HCT116 (cell line): ENCODE measurements around the gene FOXO3. TPM values are rescaled to one million over a fixed set of nuclear protein-coding genes. Genes with fewer than 3 reads are reported as not detected.

Source experiments
- ATAC-seq: fragments of 200-7000 bp; cut with Tn5 transposase; 2 replicates; pipeline ENCODE4 v1.9.1; 2020; ENCODE audit warnings: mild to moderate bottlenecking, moderate library complexity
- BruUV-seq: library from RNA; stranded (reverse); fragments of 400-500 nt; replicated peaks from 2 replicates; lab custom pipeline; 2021; lab: Mats Ljungman, UMichigan
- CTCF ChIA-PET: fragments of 300-600 bp; sonication (Branson Sonifier 250); formaldehyde crosslinking; loops from one replicate; lab custom pipeline; 2021; ENCODE audit warnings: antibody characterized with exemption; lab: Charles Lee
- POLR2A ChIA-PET: fragments of 300-600, 350-600 bp; sonication (Branson Sonifier 250); formaldehyde crosslinking; loops from one replicate; lab custom pipeline; 2021; ENCODE audit warnings: antibody characterized with exemption; lab: Charles Lee
- RAD21 ChIA-PET, 2 experiments: fragments of 300-600 bp; sonication (Branson Sonifier 250); formaldehyde crosslinking; loops; one replicate each; lab custom pipeline; 2023; ENCODE audit warnings: low total read pairs in 2 of 2; ENCODE audit not compliant: uncharacterized antibody in 2 of 2, unreplicated experiment in 2 of 2, low non-redundant PET in 1 of 2; lab: Charles Lee
- DNase-seq: peaks from one replicate; pipeline ENCODE4 v3.0.0-alpha.2; 2010; ENCODE audit warnings: low read depth, low spot score
- H2AFZ ChIP-seq: fragments of 200-600 bp; shearing (Covaris generic), sonication (generic); 2 replicates; pipeline ENCODE4 v1.6.1; 2017; ENCODE audit warnings: low read depth, mixed run types, mixed read lengths, antibody characterized with exemption, low read length; ENCODE audit not compliant: poor library complexity, severe bottlenecking
- H3K27ac ChIP-seq: 2 replicates; pipeline ENCODE4 v1.5.1; 2012; ENCODE audit warnings: low read depth, low read length
- H3K27me3 ChIP-seq: fragments of 200-600 bp; sonication (generic); 2 replicates; pipeline ENCODE4 v1.6.1; 2016; ENCODE audit warnings: mixed run types, low read length, mixed read lengths; ENCODE audit not compliant: insufficient read depth
- H3K36me3 ChIP-seq, 2 experiments: fragments of 200-500 bp in 1 of 2; fragments of 200-600 bp in 1 of 2; sonication (Bioruptor generic) in 1 of 2; sonication (generic) in 1 of 2; 2 replicates each; pipeline versions ENCODE4 v1.5.1 to v1.6.1; 2014 to 2016; ENCODE audit warnings: low read length in 2 of 2, inconsistent platforms in 1 of 2, mixed read lengths in 1 of 2, mixed run types in 1 of 2; ENCODE audit not compliant: insufficient read depth in 2 of 2, control insufficient read depth in 1 of 2
- H3K4me1 ChIP-seq, 2 experiments: fragments of 200-600 bp in 1 of 2; sonication (generic) in 1 of 2; 2 replicates each; pipeline versions ENCODE4 v1.5.1 to v1.6.1; 2012 to 2017; ENCODE audit warnings: low read length in 2 of 2, inconsistent platforms in 1 of 2, mild to moderate bottlenecking in 1 of 2, mixed read lengths in 1 of 2, mixed run types in 1 of 2, moderate library complexity in 1 of 2; ENCODE audit not compliant: insufficient read depth in 2 of 2, control insufficient read depth in 1 of 2
- H3K4me2 ChIP-seq: fragments of 200-600 bp; sonication (generic); 2 replicates; pipeline ENCODE4 v1.6.1; 2017; ENCODE audit warnings: mixed run types, low read length, mixed read lengths
- H3K4me3 ChIP-seq, 2 experiments: fragments of 200-600 bp in 1 of 2; sonication (generic) in 1 of 2; replicated peaks in 1 of 2; 2 replicates each; pipeline ENCODE4 v1.5.1; 2011 to 2016; ENCODE audit warnings: low read length in 2 of 2, control low read depth in 1 of 2, low read depth in 1 of 2, mild to moderate bottlenecking in 1 of 2, mixed read lengths in 1 of 2, mixed run types in 1 of 2
- H3K79me2 ChIP-seq: fragments of 200-600 bp; sonication (generic); 2 replicates; pipeline ENCODE4 v1.6.1; 2017; ENCODE audit warnings: mild to moderate bottlenecking, mixed run types, low read length, moderate library complexity, mixed read lengths; ENCODE audit not compliant: insufficient read depth
- H3K9ac ChIP-seq: fragments of 200-600 bp; sonication (generic); 2 replicates; pipeline ENCODE4 v1.6.1; 2016; ENCODE audit warnings: low read length, mixed read lengths
- H3K9me2 ChIP-seq: fragments of 200-600 bp; sonication (generic), shearing (Covaris generic); 2 replicates; pipeline ENCODE4 v1.6.1; 2017; ENCODE audit warnings: mixed run types, mild to moderate bottlenecking, moderate library complexity; ENCODE audit not compliant: insufficient read depth
- H3K9me3 ChIP-seq, 2 experiments: fragments of 200-500 bp in 1 of 2; fragments of 200-600 bp in 1 of 2; sonication (Bioruptor generic) in 1 of 2; sonication (generic) in 1 of 2; 2 replicates each; pipeline ENCODE4 v1.6.1; 2014 to 2017; ENCODE audit warnings: low read length in 2 of 2, mixed read lengths in 2 of 2, inconsistent platforms in 1 of 2, low read depth in 1 of 2, mild to moderate bottlenecking in 1 of 2, mixed run types in 1 of 2, moderate library complexity in 1 of 2; ENCODE audit not compliant: control insufficient read depth in 1 of 2, insufficient read depth in 1 of 2
- H4K20me1 ChIP-seq: fragments of 200-600 bp; sonication (generic), shearing (Covaris generic); 2 replicates; pipeline ENCODE4 v1.6.1; 2017; ENCODE audit warnings: mixed run types, mild to moderate bottlenecking, moderate library complexity; ENCODE audit not compliant: insufficient read depth
- CBX3 ChIP-seq: IDR thresholded peaks from 2 replicates; pipeline ENCODE4 v1.6.1; 2012; ENCODE audit warnings: low read depth
- CEBPB ChIP-seq: IDR thresholded peaks from 2 replicates; pipeline ENCODE4 v1.6.1; 2012; ENCODE audit warnings: low read depth
- CTCF ChIP-seq, 3 experiments: fragments of 200-600 bp in 1 of 3; sonication (generic) in 1 of 3; IDR thresholded peaks in 2 of 3; conservative IDR thresholded peaks in 1 of 3; 2 replicates each; pipeline ENCODE4 v1.5.1; 2012 to 2017; ENCODE audit warnings: low read depth in 2 of 3, low read length in 2 of 3, antibody characterized with exemption in 1 of 3, borderline replicate concordance in 1 of 3, control low read depth in 1 of 3, mild to moderate bottlenecking in 1 of 3, mixed read lengths in 1 of 3, mixed run types in 1 of 3, moderate library complexity in 1 of 3; ENCODE audit not compliant: insufficient read depth in 1 of 3
- ELF1 ChIP-seq: IDR thresholded peaks from 2 replicates; pipeline ENCODE4 v1.6.1; 2012; ENCODE audit warnings: low read depth, borderline replicate concordance
- EZH2phosphoT487 ChIP-seq: fragments of 200-600 bp; IDR thresholded peaks from 2 replicates; pipeline ENCODE4 v1.6.1; 2018; ENCODE audit warnings: antibody characterized with exemption, borderline replicate concordance
- POLR2A ChIP-seq: IDR thresholded peaks from 2 replicates; pipeline ENCODE4 v1.7.0; 2011; ENCODE audit warnings: borderline replicate concordance; ENCODE audit not compliant: insufficient read depth, insufficient read length; ENCODE audit errors: extremely low read depth
- POLR2AphosphoS5 ChIP-seq: IDR thresholded peaks from 2 replicates; pipeline ENCODE4 v1.6.1; 2011; ENCODE audit warnings: mild to moderate bottlenecking, low read depth, low read length, moderate library complexity
- RAD21 ChIP-seq: IDR thresholded peaks from 2 replicates; pipeline ENCODE4 v1.6.1; 2012; ENCODE audit warnings: low read depth, mild to moderate bottlenecking
- REST ChIP-seq: IDR thresholded peaks from 2 replicates; pipeline ENCODE4 v1.6.1; 2012; ENCODE audit warnings: low read depth
- SP1 ChIP-seq: IDR thresholded peaks from 2 replicates; pipeline ENCODE4 v1.6.1; 2012; ENCODE audit warnings: low read depth
- TCF7L2 ChIP-seq: IDR thresholded peaks from 2 replicates; pipeline ENCODE4 v1.7.0; 2011; ENCODE audit warnings: borderline replicate concordance, inconsistent platforms; ENCODE audit not compliant: insufficient read depth, insufficient read length; ENCODE audit errors: extremely low read depth
- YY1 ChIP-seq: IDR thresholded peaks from 2 replicates; pipeline ENCODE4 v1.6.1; 2011; ENCODE audit warnings: low read length, low read depth, moderate library complexity, mild to moderate bottlenecking; ENCODE audit not compliant: insufficient replicate concordance; ENCODE audit errors: extremely low read depth
- intact Hi-C: fragments of 100-400 bp; cut with micrococcal nuclease; formaldehyde crosslinking; loops from 2 replicates; pipeline ENCODE4 v1.10.0; 2022
- total RNA-seq: library from RNA; stranded (reverse); gene quantifications from one replicate; pipeline ENCODE4 v1.2.1, GENCODE V29; 2021; ENCODE audit not compliant: unreplicated experiment
- TF ChIP-seq, protein P1 (sequence below): IDR thresholded peaks from 2 replicates; pipeline ENCODE4 v1.6.1; 2012

The FOXO3 gene
- total RNA-seq, 1 experiment from 2014 or later, result 40.0 TPM

DNA sequence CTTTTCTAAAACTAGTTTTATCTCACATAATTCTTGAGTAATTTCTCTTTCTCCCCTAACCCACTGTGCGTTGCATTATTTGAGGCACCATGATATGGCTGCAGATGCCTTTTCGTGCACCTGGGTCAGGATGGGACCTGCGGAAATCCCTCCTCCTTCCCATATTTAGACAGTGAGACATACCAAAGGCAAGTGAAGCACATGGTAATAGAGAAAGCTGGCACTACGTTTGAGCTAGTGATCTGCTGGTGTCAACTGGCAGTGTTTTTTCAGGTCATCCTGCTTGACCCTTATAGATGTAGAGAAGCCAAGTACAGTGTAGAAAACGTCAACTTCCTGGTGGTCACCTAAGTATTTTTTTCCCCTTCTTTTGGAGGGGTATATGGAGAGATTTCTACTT, 71.7 kb downstream of the FOXO3 start:
- ChIA-PET CTCF (no interaction called here), POLR2A (no interaction called here)

DNA sequence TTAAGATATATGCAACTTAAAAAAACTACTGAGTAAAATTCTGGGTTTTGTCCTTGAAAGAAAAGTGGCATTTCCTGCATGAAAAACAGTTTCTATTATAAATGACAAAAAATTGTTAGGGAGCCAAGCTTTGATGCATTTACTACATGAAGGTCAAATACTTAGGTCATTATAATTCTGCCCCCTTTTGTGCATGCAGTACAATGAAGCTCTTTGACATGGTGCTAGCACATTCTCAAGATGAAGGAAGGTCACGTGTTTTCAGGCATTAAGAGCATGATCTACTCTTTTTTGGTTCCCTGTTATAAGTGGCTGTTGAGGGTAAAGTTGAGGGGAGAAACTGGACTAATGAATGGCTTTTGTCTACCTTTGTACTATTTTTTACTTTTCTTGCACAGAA, 72.7 kb downstream of the FOXO3 start:
- Histone ChIP-seq H3K4me3 (no peak overlapping the region), H2AFZ (no peak overlapping the region), H3K36me3 (no peaks in the 10 kb centered on the region), H3K9me3 (no peaks in the 10 kb centered on the region), H4K20me1 (peaks cover 15% of the 10 kb centered on the region; the same call in 1 of the 2 replicates), H3K79me2 (peaks cover 90% of the 10 kb centered on the region), H3K9me2 (no peaks in the 10 kb centered on the region), H3K9ac (no peak overlapping the region), H3K4me1 (peaks cover 0 to 15% of the 10 kb centered on the region in 2 experiments; a peak in 1 of 4 replicates), H3K27me3 (no peaks in the 10 kb centered on the region), H3K4me2 (no peak overlapping the region), H3K27ac (no peak overlapping the region)
- DNase-seq, result no peak
- intact Hi-C loops, result no loop called here
- TF ChIP-seq TCF7L2 (no peak), YY1 (no peak), CEBPB (no peak), ELF1 (no peak), CTCF (IDR thresholded peaks at IDR 0.05 in 2 of 3, conservative IDR thresholded peaks at IDR 0.05 in 1 of 3; ENCODE audit: borderline replicate concordance in 1 of 3, insufficient read depth in 1 of 3, low read depth in 2 of 3, low read length in 2 of 3) (no peak), RAD21 (no peak), CBX3 (no peak), POLR2AphosphoS5 (no peak), REST (no peak), EZH2phosphoT487 (no peak), POLR2A (no peak)
- BruUV-seq, result no TSS peak
- ChIA-PET RAD21 (no interaction called here), POLR2A (no interaction called here), CTCF (interaction anchor here (0.6 kb wide), 1 partner anchor 75 kb away, joined by 3 read pairs; no protein-coding TSS in a partner anchor)
- ATAC-seq, result no peak

More for the DNA sequence above, 71.7 kb downstream of the FOXO3 start:
- H3K9me3 ChIP-seq, result no peaks in the 10 kb centered on the region
- H3K36me3 ChIP-seq, result no peaks in the 10 kb centered on the region
- RAD21 ChIA-PET, result no interaction called here
- H3K9ac ChIP-seq, result no peak overlapping the region
- TF ChIP-seq, protein P1, sequence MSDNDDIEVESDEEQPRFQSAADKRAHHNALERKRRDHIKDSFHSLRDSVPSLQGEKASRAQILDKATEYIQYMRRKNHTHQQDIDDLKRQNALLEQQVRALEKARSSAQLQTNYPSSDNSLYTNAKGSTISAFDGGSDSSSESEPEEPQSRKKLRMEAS, result no peak
- TF ChIP-seq EZH2phosphoT487 (no peak), ELF1 (no peak), SP1 (no peak)
- intact Hi-C loops, result no loop called here
- no peaks in the 10 kb centered on the region for H3K9me2 ChIP-seq
- H4K20me1 ChIP-seq, result peaks cover 15% of the 10 kb centered on the region; the same call in 1 of the 2 replicates
- no peak overlapping the region for H3K27ac ChIP-seq
- no peak for ATAC-seq
- peaks cover 90% of the 10 kb centered on the region for H3K79me2 ChIP-seq
- no peak overlapping the region for H3K4me3 ChIP-seq
- DNase-seq, result no peak
- H3K27me3 ChIP-seq, result no peaks in the 10 kb centered on the region
- BruUV-seq, result no TSS peak
- H2AFZ ChIP-seq, result no peak overlapping the region
- no peak overlapping the region for H3K4me2 ChIP-seq
- peaks cover 0 to 15% of the 10 kb centered on the region in 2 experiments; a peak in 1 of 4 replicates for H3K4me1 ChIP-seq
